NCI-H146 (cell line): ENCODE measurements around the gene RNF157.

ENCODE experiments used
- DNase-seq: peaks from one replicate; lab custom pipeline; 2025; lab: John Stamatoyannopoulos, UW

Gene RNF157

GRCh38 chr17:76140661-76141211, 99.6 kb downstream of the RNF157 start:
- no peak for DNase-seq

DNA sequence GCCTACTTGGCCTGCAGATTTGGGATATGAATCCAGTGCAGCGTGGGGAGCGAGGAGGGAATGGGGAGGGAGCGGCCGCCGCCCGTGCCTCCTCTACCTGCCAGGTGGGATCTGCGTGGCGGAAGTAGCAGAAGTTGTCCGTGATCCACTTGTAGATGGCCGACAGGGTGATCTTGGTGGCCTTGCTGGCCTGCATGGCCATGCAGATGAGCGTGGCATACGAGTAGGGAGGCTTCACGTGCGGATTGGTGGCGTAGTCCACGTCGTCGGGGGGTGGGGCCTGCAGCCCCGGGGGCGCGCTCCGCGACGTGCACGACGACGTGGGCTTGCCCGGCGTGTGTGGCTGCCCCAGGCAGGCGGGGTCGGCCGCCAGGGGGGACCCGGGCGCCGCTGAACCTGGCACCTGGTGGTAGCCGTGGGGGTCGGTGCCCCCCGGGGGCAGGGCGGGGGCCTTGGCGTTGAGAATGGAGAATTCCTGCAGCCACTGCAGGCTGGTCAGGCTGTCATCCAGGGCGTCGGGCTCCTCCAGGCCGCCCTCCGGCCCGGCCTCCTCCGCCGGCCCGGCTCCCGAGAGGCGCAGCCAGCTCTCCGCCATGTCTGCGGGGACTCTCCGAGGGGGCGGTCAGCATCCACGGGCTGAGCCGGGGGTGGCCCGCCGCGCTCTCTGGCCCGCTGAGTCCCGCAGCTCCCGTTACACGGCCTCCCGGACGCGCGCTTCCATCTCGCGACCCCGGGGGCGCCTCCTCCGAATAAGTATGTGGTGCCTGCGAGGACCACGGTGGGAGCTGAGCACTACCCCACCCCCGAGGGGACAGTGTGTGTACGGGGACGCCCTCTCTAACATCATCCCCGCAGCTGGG, 100.3 kb downstream of the RNF157 start:
- DNase-seq: peak; percentile 69

DNA sequence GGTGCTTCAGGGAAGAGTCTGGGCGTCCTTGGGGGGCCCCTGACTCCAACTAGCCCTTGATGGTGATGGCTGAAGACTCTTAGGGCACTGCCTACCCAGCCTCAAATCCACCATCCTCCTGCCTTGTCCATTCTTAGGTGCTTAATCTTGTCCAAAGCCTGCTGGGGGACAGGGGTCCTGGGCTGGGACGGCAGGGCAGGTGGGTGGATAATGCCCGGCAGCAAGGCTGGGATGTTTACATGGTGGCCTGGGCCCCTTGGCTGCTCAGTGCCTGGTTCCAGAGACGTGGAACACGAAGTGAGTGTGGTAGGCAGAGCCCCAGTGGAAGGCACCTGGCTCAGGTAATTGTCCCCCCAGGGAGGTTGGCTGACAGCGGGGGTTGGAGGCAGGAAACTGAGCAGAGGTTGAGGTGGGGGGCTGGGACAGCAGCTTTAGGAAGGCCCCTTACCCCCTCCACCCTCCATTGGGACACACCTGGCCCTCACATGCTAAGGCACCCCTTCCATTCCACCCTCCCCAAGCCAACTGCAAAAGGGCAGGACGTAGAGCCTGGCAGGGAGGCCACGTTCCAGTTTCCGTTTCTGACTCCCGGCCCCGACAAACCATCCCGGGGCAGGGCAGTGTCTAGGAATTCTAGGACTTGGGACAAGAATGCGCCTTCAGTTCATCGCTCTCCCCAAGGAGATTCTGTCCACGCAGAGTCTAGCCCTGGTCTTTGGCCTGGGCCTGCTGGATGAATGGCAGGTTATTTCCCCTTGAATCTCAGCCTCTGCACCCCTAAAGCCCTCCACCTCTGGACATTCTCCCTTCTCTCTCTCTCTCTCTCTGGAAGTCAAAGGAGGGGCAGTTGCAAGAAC, 101.2 kb downstream of the RNF157 start:
- DNase-seq: peak; percentile 63

GRCh38 chr17:76138234-76138895, 101.9 kb downstream of the RNF157 start:
- peak; percentile 74 for DNase-seq

DNA sequence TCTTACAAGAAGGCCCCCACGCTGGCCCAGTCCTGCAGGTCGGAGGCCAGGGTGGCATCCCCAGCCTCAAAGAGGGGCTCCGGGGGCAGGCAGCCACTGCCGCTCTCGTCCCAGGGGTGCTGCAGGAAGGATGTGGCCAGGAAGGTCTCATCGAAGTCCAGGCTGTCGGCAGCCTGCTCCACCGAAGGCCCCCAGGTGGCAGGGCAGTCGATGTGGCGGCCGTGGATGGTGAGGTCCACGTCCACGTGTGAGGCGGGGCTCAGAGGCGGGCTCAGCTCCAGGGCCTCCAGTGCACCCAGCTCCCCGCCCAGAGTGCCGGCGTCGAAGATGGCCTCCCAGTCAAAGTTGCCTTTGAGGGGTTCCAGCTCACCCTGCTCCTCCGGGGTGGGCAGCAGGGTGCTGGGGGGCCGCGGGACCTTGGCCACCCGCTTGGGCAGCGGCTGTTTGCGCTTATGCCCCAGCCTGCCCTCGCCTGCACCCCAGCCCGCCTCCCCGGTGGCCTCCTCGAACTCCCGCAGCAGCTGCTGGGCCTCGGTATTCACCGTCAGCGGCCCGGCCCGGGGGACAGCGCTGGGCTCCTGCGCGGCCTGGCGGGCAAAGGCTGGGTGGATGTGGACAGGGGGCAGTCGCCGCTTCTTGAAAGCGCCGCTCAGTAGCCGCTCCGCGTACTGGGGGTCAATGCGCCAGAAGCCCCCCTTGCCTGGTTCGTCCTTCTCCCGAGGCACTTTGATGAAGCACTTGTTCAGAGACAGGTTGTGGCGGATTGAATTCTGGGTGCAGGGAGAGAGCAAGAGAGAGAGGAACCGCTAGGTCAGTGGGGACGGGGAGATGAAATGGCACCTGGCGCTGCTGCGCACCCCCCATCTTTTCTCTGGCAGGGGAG, 102.7 kb downstream of the RNF157 start:
- no peak for DNase-seq

DNA sequence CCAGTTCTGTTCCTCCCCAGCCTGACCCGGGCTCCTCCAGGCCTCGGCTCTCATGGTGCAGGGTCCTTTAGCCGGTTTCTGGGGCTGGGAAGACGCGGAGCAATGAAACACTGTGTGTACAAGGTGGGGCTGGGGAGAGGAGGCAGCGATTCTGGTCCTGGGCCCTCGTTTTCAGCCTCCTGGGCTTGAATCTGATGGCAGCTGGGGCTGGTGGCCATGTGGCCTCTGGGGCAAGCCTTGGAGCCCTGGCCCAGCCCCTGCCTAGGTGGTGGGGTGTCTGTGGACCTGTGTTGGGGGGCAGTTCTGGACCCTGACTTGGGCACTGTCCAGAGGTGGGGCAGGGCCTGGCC, 103.3 kb downstream of the RNF157 start:
- DNase-seq: no peak

DNA sequence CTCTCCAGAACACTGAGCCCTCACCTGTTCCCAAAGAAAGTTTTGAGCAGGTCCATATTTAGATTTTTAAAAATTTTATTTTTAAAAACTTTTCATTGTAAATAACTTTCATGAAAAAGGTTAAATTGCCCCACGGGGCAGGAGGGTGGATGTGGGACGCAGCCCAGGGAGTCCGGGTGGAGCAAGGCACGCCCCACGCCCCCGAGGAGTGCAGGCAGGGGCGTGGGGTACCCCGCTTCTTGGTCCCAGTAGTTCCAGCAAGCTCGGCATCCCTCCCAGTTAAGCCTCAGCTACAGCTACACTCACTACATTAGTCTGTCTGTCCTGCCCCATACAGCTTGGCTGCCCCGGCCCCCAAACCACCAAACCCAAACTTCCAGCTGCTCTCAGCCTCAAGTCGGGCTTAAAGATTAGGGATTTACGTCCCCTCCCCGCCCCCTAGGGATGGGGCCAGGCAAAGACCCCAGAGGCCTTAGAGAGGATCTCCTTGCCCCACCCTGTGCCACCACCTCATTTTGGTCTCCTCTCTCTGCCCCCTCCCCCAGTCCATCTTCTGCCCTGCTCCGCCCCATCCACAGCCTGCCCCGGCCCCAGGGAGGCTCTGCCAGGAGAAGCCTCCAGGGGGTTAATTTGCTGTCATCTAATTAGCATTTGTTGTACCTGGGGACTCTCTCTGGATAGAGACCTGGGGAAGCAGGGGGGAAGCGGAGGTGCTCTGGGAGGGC, 103.9 kb downstream of the RNF157 start:
- peak; percentile 30 for DNase-seq

- DNase-seq: no peak
Observed at GRCh38 chr17:76135810-76136188, 104.5 kb downstream of the RNF157 start.

DNA sequence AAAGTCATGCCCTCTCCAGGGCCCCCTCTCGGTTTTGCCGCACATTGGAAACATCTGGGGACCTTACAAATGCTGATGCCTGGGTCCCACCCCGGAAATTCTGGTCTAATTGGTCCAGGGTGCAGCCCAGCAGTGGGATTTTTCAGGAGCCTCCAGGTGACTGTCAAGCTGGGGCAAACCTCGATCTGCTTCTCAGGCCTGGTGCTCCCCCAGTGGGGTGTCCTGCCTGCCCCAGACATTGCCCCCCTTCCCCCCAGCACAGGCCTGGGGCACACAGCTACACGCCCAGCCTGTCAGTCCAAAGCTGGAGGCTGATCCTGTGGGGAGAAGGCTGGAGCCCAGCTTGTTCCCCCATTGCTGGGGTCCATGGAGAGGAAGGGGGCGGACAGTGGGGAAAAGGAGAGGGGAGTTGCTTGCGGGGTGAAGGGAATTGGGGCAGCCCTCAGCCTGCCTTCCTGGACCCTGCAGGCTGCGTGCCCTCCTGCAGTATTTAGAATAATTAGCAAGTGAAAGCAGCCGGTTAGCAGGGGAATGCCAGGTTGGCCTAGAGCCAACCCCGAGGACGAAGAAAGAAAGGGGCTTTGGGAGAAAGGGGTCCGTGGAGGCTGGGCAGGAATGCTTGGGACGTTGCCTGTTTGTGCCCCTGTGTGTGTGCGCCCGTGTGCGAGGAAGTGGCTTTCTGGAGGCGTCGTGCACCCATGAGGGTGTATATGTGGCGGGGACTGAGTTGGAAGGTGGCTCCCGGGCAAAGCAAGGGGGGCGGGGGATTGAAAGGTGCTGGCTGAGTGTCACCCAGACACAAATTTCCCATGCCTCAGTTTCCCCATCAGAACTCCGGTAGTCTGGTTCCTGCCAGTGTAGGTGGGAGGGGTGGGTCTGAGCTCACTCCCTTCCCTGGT, 105.1 kb downstream of the RNF157 start:
- DNase-seq: no peak

DNA sequence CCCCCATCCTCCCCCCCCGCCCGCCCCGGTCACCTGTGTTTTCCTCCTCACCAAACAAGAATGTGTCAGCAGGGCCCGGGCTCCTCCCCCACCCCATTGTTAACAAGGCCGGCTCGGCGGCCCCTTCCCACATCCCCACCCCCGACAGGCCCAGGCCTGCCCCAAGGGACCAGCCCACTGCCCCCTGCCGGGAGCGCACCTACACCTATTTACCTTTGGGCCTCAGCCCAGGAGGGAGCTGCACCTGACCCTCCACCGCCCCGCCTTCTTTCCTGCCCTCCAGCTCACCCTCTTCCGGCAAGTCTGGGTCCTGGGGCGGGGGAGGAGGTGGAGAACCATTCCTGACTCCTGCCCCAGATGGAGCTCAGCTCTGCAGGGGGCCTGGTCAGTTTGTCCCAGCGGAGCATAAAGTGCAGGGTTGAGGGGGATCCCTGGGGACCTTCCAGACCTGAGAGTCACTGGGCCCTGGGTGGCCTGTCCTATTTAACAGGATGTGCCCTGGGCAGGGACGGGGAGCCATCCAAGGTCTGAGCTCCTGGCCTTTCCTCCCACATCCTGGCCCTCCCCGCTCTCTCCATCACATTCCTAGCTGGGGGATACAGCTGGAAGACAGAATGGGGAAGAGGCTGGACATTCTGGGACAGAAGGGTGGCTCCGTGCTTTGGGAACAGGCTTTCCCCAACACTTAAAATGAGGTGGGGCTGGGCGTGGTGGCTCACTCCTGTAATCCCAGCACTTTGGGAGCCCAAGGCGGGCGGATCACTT, 107.5 kb downstream of the RNF157 start:
- DNase-seq: peak; percentile 99

- DNase-seq: no peak
Observed at GRCh38 chr17:76131692-76132573, 108.4 kb downstream of the RNF157 start.

GRCh38 chr17:76131051-76131691, 109.1 kb downstream of the RNF157 start:
- DNase-seq: no peak

- DNase-seq: no peak
Observed at GRCh38 chr17:76130473-76130872, 109.8 kb downstream of the RNF157 start.

DNA sequence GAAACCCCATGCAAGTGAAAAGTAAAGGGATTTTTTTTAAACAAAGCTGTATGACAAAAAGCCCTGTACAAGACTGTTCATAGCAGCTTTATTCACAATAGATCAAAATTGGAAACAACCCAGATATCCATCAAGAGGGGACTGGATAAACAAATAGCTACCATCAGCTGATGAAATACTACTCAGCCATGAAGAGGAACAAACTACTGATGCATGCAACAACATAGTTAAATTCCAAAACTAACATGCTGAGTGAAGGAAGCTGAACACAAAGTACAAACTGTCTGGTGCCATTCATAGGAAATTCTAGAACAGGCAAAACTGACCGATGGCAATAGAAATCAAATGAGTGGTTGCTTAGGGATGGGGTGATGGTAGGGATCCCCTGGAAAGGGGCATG, 114.4 kb downstream of the RNF157 start:
- no peak for DNase-seq

GRCh38 chr17:76125391-76125675, 115.0 kb downstream of the RNF157 start:
- no peak for DNase-seq

- DNase-seq: no peak
Observed at GRCh38 chr17:76124582-76125390, 115.5 kb downstream of the RNF157 start.
